Neural progenitor cell (in vitro differentiated cells): Measurements from ENCODE around the gene BRAT1.

Experiments used
- CTCF ChIP-seq: fragments of 200-600 bp; sonication (generic); IDR thresholded peaks from 2 replicates; pipeline ENCODE4 v1.5.1; 2017; ENCODE audit warnings: antibody characterized with exemption, mild to moderate bottlenecking
- EZH2 ChIP-seq: fragments of 200-600 bp; sonication (generic); IDR thresholded peaks from 2 replicates; pipeline ENCODE4 v1.6.1; 2017; ENCODE audit warnings: antibody characterized with exemption, mild to moderate bottlenecking, moderate library complexity
- EZH2phosphoT487 ChIP-seq: fragments of 200-600 bp; sonication (generic); IDR thresholded peaks from 2 replicates; pipeline ENCODE4 v1.6.1; 2017; ENCODE audit warnings: antibody characterized with exemption

- TF ChIP-seq CTCF (peak; percentile 17), EZH2 (no peak), EZH2phosphoT487 (no peak)
Measured at GRCh38 chr7:2521952-2522591, 33.3 kb downstream of the BRAT1 start.
